Endothelial cell of umbilical vein (primary cell): ENCODE results near the gene TSNAXIP1. TPM values are rescaled to one million over a fixed set of nuclear protein-coding genes. Genes with fewer than 3 reads are reported as not detected.

Experiments used
- BruUV-seq: library from RNA; stranded (reverse); fragments of 400-500 nt; replicated peaks from 2 replicates; lab custom pipeline; 2021; lab: Mats Ljungman, UMichigan
- CTCF ChIA-PET: fragments of 300-600, 350-600 bp; sonication (Branson Sonifier 250); formaldehyde crosslinking; loops from one replicate; lab custom pipeline; 2021; ENCODE audit warnings: antibody characterized with exemption, inconsistent platforms; lab: Charles Lee
- POLR2A ChIA-PET: fragments of 300-600, 350-600 bp; sonication (Branson Sonifier 250); formaldehyde crosslinking; loops from one replicate; lab custom pipeline; 2021; ENCODE audit warnings: antibody characterized with exemption, inconsistent platforms; lab: Charles Lee
- DNase-seq: peaks from one replicate; pipeline ENCODE4 v3.0.0-alpha.2; 2011; ENCODE audit warnings: low read depth, low spot score
- FAIRE-seq: peaks from 2 replicates; lab custom pipeline; 2011; peaks lifted over from hg19 to GRCh38; lab: Jason Lieb, UNC
- H2AFZ ChIP-seq: 2 replicates; pipeline ENCODE4 v1.6.0; 2012; ENCODE audit warnings: low read depth, low read length, control low read depth, inconsistent platforms
- H3K27ac ChIP-seq: 2 replicates; pipeline ENCODE4 v1.5.1; 2011; ENCODE audit warnings: low read depth, mild to moderate bottlenecking, control low read depth, low read length, moderate library complexity; ENCODE audit not compliant: insufficient read depth
- H3K27me3 ChIP-seq, 2 experiments: 2 replicates each; pipeline versions ENCODE4 v1.6.0 to v1.6.1; 2011; ENCODE audit warnings: low read length in 2 of 2, mixed read lengths in 1 of 2; ENCODE audit not compliant: control insufficient read depth in 2 of 2, insufficient read depth in 2 of 2
- H3K36me3 ChIP-seq, 2 experiments: 2 replicates in 1 of 2; 3 replicates in 1 of 2; pipeline ENCODE4 v1.5.1; 2011; ENCODE audit warnings: low read length in 2 of 2, mild to moderate bottlenecking in 1 of 2, moderate library complexity in 1 of 2; ENCODE audit not compliant: control insufficient read depth in 2 of 2, insufficient read depth in 2 of 2; ENCODE audit errors: extremely low read depth in 1 of 2
- H3K4me1 ChIP-seq: 3 replicates; pipeline ENCODE4 v1.5.1; 2011; ENCODE audit warnings: mild to moderate bottlenecking, low read length; ENCODE audit not compliant: control insufficient read depth, insufficient read depth; ENCODE audit errors: extremely low read depth
- H3K4me2 ChIP-seq: 2 replicates; pipeline ENCODE4 v1.6.1; 2011; ENCODE audit warnings: low read length, control low read depth, mixed read lengths; ENCODE audit not compliant: insufficient read depth
- H3K4me3 ChIP-seq, 3 experiments: fragments of 200-600 bp in 1 of 3; sonication (generic), shearing (Covaris generic) in 1 of 3; replicated peaks in 1 of 3; 2 replicates each; pipeline ENCODE4 v1.5.1; 2011 to 2016; ENCODE audit warnings: control low read depth in 3 of 3, low read length in 3 of 3, mild to moderate bottlenecking in 2 of 3, inconsistent platforms in 1 of 3, low read depth in 1 of 3, moderate library complexity in 1 of 3; ENCODE audit not compliant: insufficient read depth in 1 of 3
- H3K79me2 ChIP-seq: 2 replicates; pipeline ENCODE4 v1.6.0; 2012; ENCODE audit warnings: low read length, inconsistent platforms; ENCODE audit not compliant: control insufficient read depth, insufficient read depth
- H3K9ac ChIP-seq: replicated peaks from 2 replicates; pipeline ENCODE3; 2011; ENCODE audit warnings: low read length, control low read depth; ENCODE audit not compliant: insufficient read depth; ENCODE audit errors: extremely low read depth
- H3K9me1 ChIP-seq: replicated peaks from 3 replicates; pipeline ENCODE4 v1.6.0; 2011; ENCODE audit warnings: mild to moderate bottlenecking, low read length; ENCODE audit not compliant: control insufficient read depth, insufficient read depth; ENCODE audit errors: extremely low read depth
- H3K9me3 ChIP-seq: replicated peaks from 2 replicates; pipeline ENCODE4 v1.5.1; 2012; ENCODE audit warnings: low read length, inconsistent platforms; ENCODE audit not compliant: control insufficient read depth, insufficient read depth
- H4K20me1 ChIP-seq: replicated peaks from 2 replicates; pipeline ENCODE3; 2011; ENCODE audit warnings: mild to moderate bottlenecking, low read length; ENCODE audit not compliant: control insufficient read depth, insufficient read depth; ENCODE audit errors: extremely low read depth
- CTCF ChIP-seq, 2 donors: IDR thresholded peaks; 1 replicate in 1 of 2; 2 replicates in 1 of 2; pipeline ENCODE4 v1.5.1; 2011; ENCODE audit warnings: low read length in 2 of 2, mild to moderate bottlenecking in 2 of 2, moderate library complexity in 2 of 2, control low read depth in 1 of 2, inconsistent platforms in 1 of 2, low read depth in 1 of 2; ENCODE audit not compliant: insufficient read depth in 1 of 2; ENCODE audit errors: extremely low read depth in 1 of 2
- EZH2 ChIP-seq: IDR thresholded peaks from 2 replicates; pipeline ENCODE4 v1.6.1; 2012; ENCODE audit warnings: borderline replicate concordance, low read depth, mild to moderate bottlenecking, moderate library complexity, low read length, inconsistent platforms; ENCODE audit not compliant: severe bottlenecking
- FOS ChIP-seq: IDR thresholded peaks from 2 replicates; pipeline ENCODE4 v1.6.1; 2011; ENCODE audit warnings: mild to moderate bottlenecking, low read length, moderate library complexity, borderline replicate concordance; ENCODE audit not compliant: insufficient read depth
- GATA2 ChIP-seq: IDR thresholded peaks from 2 replicates; pipeline ENCODE4 v1.7.0; 2011; ENCODE audit warnings: low read depth, mild to moderate bottlenecking, moderate library complexity, mixed read lengths, low read length; ENCODE audit not compliant: insufficient read length, insufficient read depth
- JUN ChIP-seq: IDR thresholded peaks from 2 replicates; pipeline ENCODE4 v1.6.1; 2011; ENCODE audit warnings: borderline replicate concordance, low read depth; ENCODE audit not compliant: insufficient read length, insufficient read depth
- MYC ChIP-seq: IDR thresholded peaks from one replicate; pipeline ENCODE4 v1.6.1; 2011; ENCODE audit warnings: mild to moderate bottlenecking, low read depth, low read length
- POLR2A ChIP-seq: IDR thresholded peaks from 2 replicates; pipeline ENCODE4 v1.6.1; 2012; ENCODE audit warnings: low read depth, mild to moderate bottlenecking, control low read depth, low read length
- POLR2AphosphoS5 ChIP-seq: IDR thresholded peaks from 2 replicates; pipeline ENCODE4 v1.6.1; 2012; ENCODE audit warnings: low read depth, mild to moderate bottlenecking, control low read depth, low read length, moderate library complexity; ENCODE audit not compliant: insufficient read depth
- dilution Hi-C: fragments of 300-500 bp; cut with MboI; formaldehyde crosslinking; loops from one replicate; pipeline ENCODE4 v1.15.0; 2019; ENCODE audit warnings: low sequenced_read_pairs; ENCODE audit not compliant: extremely low pct_ligation_motif_present
- intact Hi-C: fragments of 100-400 bp; cut with micrococcal nuclease; formaldehyde crosslinking; loops from one replicate; pipeline ENCODE4 v1.10.0; 2022
- polyA plus RNA-seq, 4 experiments: library from polyadenylated mRNA; depleted of rRNA in 3 of 4; stranded (reverse) in 3 of 4; unstranded in 1 of 4; fragments of >200 nt; gene quantifications; 2 replicates each; pipeline versions ENCODE4 v1.2.1 to v1.2.3, GENCODE V29; 2011 to 2012; ENCODE audit warnings: missing spikeins in 1 of 4
- total RNA-seq: library from RNA; stranded (reverse); gene quantifications from 2 replicates; pipeline ENCODE4 v1.2.3, GENCODE V29; 2021
- TF ChIP-seq, protein P1 (sequence below): IDR thresholded peaks from 2 replicates; pipeline ENCODE4 v1.6.1; 2011; ENCODE audit not compliant: insufficient read depth, insufficient read length

The TSNAXIP1 gene
- total and polyA plus RNA-seq, 2 donors (not counting 3 experiments of a cell fraction or from before 2014, with no cell fraction given): 0.95 to 1.2 TPM

GRCh38 chr16:67783353-67783725, 23.4 kb upstream of the TSNAXIP1 start:
- FAIRE-seq: no peak
- H4K20me1 ChIP-seq: no peaks in the 10 kb centered on the region
- no peaks in the 10 kb centered on the region for H3K9me1 ChIP-seq
- H3K9me3 ChIP-seq: no peaks in the 10 kb centered on the region
- peaks cover 13% of the 10 kb centered on the region for H3K79me2 ChIP-seq
- no peaks in the 10 kb centered on the region for H3K4me1 ChIP-seq
- no TSS peak for BruUV-seq
- H3K36me3 ChIP-seq: peaks cover 0 to 3% of the 10 kb centered on the region in 2 experiments
- H3K9ac ChIP-seq: no peak overlapping the region
- H2AFZ ChIP-seq: no peak overlapping the region
- dilution Hi-C loops: no loop called here
- DNase-seq: no peak
- H3K4me3 ChIP-seq: no peak overlapping the region
- H3K27ac ChIP-seq: no peak overlapping the region
- H3K27me3 ChIP-seq: no peaks in the 10 kb centered on the region
- ChIA-PET CTCF (interaction anchor here (0.7 kb wide), 1 partner anchor 8 kb away, joined by 3 read pairs; no protein-coding TSS in a partner anchor), POLR2A (no interaction called here)
- intact Hi-C loops: no loop called here
- no peak for TF ChIP-seq GATA2
- TF ChIP-seq FOS: no peak
- TF ChIP-seq MYC: no peak
- TF ChIP-seq JUN: no peak
- no peak for TF ChIP-seq POLR2AphosphoS5
- no peak for TF ChIP-seq EZH2
- no peak for TF ChIP-seq CTCF (IDR thresholded peaks at IDR 0.05; ENCODE audit: extremely low read depth in 1 of 2, insufficient read depth in 1 of 2, low read depth in 1 of 2, low read length in 2 of 2)
- TF ChIP-seq, protein P1, sequence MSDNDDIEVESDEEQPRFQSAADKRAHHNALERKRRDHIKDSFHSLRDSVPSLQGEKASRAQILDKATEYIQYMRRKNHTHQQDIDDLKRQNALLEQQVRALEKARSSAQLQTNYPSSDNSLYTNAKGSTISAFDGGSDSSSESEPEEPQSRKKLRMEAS: no peak
- TF ChIP-seq POLR2A: no peak
- H3K4me2 ChIP-seq: no peak overlapping the region
